ENCODE data around the gene KRT1.

DNA sequence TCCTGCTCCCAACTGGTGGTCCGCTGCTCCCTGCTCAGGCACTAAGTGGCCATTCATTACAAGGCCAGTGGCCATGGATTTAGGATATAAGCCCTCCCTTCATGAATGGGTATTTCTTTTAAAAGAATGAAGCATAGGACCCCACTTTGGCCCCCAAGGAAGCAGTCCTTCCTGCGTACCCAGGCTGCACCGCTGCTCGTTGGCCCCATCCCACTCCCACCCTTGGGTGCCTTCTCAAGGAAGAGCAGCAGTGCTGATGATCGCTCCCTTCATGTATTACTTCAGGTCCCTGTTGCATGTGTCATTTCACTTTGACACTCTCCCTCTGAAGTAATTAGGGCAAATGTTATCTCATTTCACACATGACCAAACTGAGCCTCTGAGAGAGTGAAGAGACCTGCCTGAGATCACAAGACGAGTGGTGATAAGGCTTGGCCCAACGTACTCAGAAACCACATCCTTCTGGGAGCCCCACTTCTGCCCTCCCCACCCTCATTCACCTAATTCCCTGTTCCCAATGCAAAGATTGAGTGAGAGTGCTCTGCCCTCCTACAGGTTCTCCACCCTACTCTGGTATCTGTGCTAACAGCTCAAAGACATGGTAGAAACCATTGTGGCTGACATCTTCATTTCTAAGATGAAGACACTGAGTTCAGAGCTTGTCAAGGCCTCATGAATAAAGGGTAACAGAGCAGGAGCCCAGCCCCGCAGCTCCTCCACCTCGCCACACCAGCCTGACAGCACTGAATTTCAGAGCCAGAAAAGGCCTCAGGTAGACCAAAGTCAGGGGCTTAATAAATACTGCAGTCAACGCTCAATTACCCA is 17.9 kb downstream of the KRT1 start:
- TF ChIP-seq ZNF24 (IDR thresholded peaks at IDR 0.05), result no peak
- TF ChIP-seq CHD2 (IDR thresholded peaks at IDR 0.05; ENCODE audit: borderline replicate concordance, low read depth, low read length), result no peak
- no peak for TF ChIP-seq NFIC (IDR thresholded peaks at IDR 0.05; ENCODE audit: low read depth, low read length)
- TF ChIP-seq, protein P1, sequence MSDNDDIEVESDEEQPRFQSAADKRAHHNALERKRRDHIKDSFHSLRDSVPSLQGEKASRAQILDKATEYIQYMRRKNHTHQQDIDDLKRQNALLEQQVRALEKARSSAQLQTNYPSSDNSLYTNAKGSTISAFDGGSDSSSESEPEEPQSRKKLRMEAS (IDR thresholded peaks at IDR 0.05; ENCODE audit: low read depth, low read length), result no peak
- TF ChIP-seq, protein P2, sequence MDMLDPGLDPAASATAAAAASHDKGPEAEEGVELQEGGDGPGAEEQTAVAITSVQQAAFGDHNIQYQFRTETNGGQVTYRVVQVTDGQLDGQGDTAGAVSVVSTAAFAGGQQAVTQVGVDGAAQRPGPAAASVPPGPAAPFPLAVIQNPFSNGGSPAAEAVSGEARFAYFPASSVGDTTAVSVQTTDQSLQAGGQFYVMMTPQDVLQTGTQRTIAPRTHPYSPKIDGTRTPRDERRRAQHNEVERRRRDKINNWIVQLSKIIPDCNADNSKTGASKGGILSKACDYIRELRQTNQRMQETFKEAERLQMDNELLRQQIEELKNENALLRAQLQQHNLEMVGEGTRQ (IDR thresholded peaks at IDR 0.05; ENCODE audit: borderline replicate concordance, low read depth, low read length), result no peak
- no peak for TF ChIP-seq EZH2 (IDR thresholded peaks at IDR 0.05; ENCODE audit: borderline replicate concordance, control insufficient read depth, low read depth, low read length)
- TF ChIP-seq MTA3 (IDR thresholded peaks at IDR 0.05; ENCODE audit: borderline replicate concordance, low read length), result no peak
- no peak for TF ChIP-seq GABPA (IDR thresholded peaks at IDR 0.05; ENCODE audit: low read depth)
- TF ChIP-seq CTCF (IDR thresholded peaks at IDR 0.05 in 2 of 3, conservative IDR thresholded peaks at IDR 0.05 in 1 of 3; ENCODE audit: control insufficient read depth in 2 of 3, extremely low read depth in 1 of 3, insufficient read depth in 1 of 3, low read depth in 3 of 3, low read length in 3 of 3), result no peak

Data from GM12878 (cell line).